Epithelial cell of proximal tubule (primary cell): ENCODE measurements around the gene OPN3. TPM values are rescaled to one million over a fixed set of nuclear protein-coding genes. Genes with fewer than 3 reads are reported as not detected.

ENCODE experiments used
- DNase-seq: peaks from one replicate; pipeline ENCODE4 v3.0.0-alpha.2; 2011; ENCODE audit warnings: low read depth
- H3K4me3 ChIP-seq: 2 replicates; pipeline ENCODE4 v1.5.1; 2011; ENCODE audit warnings: low read depth, mild to moderate bottlenecking, low read length
- total RNA-seq: library from RNA; depleted of rRNA; stranded (reverse); fragments of >200 nt; gene quantifications from 2 replicates; pipeline ENCODE4 v1.2.3, GENCODE V29; 2015
- TF ChIP-seq, protein P1 (sequence below): conservative IDR thresholded peaks from 2 replicates; pipeline ENCODE4 v1.5.1; 2012; ENCODE audit warnings: low read depth, mild to moderate bottlenecking, low read length

Gene OPN3
- total RNA-seq, 1 donor from 2014 or later, result 66.2 TPM

DNA sequence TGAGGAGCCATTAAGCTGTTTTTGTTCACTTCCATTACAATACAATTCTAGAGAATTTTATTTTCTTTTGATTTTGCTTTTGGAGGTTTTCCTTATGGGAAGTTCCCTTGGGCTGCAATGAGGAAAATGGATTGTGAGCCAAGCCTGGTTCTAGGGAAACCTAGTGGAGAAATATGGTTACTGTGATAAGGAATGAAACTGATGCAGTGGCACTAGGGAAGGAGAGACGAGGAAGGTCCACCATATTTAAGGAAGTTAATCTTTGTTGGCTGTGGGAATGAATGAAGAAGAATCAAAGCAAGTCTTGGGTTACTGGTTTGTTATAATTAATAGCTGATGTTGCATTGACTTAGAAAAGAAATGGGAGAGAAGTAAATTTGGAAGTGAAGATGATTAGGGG lies 28.4 kb downstream of the OPN3 start:
- TF ChIP-seq, protein P1, sequence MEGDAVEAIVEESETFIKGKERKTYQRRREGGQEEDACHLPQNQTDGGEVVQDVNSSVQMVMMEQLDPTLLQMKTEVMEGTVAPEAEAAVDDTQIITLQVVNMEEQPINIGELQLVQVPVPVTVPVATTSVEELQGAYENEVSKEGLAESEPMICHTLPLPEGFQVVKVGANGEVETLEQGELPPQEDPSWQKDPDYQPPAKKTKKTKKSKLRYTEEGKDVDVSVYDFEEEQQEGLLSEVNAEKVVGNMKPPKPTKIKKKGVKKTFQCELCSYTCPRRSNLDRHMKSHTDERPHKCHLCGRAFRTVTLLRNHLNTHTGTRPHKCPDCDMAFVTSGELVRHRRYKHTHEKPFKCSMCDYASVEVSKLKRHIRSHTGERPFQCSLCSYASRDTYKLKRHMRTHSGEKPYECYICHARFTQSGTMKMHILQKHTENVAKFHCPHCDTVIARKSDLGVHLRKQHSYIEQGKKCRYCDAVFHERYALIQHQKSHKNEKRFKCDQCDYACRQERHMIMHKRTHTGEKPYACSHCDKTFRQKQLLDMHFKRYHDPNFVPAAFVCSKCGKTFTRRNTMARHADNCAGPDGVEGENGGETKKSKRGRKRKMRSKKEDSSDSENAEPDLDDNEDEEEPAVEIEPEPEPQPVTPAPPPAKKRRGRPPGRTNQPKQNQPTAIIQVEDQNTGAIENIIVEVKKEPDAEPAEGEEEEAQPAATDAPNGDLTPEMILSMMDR, result no peak
- DNase-seq, result no peak
- H3K4me3 ChIP-seq, result no peak overlapping the region

DNA sequence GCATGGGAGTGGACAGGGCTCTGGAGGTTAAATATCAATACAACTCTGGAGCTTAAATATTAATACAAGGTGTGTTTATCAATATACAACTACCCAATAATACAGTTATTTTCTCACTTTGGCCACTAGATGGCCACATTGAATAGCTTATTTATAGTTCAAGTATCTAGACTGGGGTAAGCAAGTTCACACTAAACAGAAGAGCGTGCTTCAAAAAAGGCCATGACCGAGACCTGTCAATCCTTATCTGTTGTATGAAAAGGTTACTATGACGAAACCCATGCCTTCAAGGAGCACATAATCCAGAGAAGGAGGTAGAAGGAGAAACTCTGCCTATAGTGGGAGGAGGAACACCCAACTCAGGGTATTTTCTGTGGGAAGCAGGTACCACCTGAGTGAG lies 29.1 kb downstream of the OPN3 start:
- H3K4me3 ChIP-seq, result no peak overlapping the region
- TF ChIP-seq, protein P1, result peak; percentile 65
- DNase-seq, result no peak

DNA sequence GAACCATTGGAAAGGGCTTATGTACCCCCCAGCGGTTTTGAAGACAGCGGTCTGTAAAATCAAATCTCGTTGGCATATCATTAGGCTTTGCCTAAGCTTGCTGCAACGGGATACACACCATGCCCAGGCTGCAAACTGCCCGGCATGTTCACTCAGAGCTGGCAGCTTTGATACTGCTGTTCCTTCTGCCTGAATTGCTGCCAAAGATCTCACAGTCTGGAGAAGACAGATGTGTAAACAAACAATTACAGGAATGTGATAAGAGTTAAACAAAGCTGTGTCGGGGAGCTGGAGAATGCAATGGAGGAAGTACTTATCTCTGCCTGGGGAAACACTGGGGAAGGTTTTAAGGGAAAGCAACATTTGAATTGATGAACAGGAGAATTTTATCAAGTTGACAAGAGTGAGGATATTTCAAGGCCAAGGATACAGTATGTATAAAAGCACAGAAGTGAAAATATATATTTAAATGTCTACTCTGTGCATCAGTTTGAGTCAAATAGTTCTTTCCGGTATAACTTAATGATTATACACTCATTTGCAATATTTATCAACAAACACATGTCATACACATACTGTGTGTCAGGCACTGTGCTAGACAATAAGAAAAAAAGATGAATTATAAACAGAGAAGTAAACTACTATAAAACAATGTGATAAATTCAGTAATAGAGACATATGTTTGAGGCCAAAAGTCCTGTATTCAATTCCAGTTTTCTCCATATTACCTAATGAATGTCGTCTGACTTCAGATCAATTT lies 29.9 kb downstream of the OPN3 start:
- DNase-seq, result no peak
- TF ChIP-seq, protein P1, result no peak
- H3K4me3 ChIP-seq, result no peak overlapping the region

DNA sequence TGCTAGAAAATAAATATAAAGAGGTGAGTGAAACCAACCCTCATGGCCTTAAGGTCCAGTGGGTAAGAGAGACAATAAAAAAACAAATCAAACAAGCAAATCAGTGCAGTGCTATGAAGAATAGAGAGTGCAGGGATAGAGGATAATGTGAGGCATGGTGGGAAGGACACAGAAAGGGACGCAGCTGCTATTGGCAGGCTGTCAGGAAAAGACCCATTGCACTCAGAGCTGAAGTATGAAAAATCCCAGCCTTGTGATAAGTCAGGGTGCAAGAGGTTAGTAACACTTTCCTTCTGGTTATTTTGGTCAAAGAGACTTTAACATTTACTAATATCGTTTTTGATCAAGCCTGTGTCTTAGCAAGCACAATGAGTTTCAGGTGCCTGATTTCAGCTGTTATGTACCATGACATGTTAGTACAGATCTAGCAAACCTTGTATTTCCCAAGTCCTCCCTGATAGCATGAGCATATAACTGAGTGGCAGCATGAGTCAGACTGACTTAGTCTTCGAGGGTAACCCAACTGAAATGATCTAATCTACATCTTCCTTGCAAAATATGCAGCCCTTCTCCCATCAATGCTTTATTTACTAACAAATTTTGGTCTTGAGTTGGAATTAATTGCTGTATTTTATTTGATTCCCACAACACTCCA lies 31.7 kb downstream of the OPN3 start:
- TF ChIP-seq, protein P1, result no peak
- no peak overlapping the region for H3K4me3 ChIP-seq
- DNase-seq, result no peak

DNA sequence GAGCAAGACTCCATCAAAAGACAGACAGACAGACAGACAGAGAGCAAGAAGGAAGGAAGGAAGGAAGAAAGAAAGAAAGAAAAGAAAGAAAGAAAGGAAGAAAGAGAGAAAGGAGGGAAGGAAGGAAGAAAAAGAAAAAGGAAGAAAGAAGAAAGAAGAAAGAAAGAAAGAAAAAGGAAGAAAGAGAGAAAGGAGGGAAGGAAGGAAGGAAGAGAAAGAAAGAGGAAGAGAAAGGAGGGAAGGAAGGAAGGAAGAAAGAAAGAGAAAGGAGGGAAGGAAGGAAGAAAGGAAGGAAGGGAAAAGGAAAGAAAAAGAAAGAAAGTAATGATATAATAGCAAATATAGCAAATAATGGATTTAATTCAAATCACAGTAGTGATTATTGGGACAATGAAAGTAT lies 32.7 kb downstream of the OPN3 start:
- DNase-seq, result no peak
- TF ChIP-seq, protein P1, result no peak

DNA sequence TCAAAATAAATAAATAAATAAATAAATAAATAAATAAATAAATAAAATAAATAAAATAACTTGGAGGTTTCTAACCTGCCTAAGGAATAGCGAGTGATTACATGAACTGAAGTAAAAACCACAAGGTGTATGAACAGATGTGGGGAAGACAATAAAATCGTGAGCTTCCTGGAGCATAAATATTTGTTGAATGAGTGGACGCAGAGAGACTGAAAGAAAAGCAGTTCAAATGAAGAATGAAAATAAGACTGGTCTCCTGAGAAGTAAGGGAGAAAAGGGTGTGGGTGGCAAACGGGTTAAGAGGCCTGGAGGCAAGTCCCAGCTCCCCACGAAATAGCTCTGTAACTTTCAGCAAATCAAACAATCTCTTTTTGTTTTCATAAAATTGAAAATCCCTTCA lies 33.6 kb downstream of the OPN3 start:
- DNase-seq, result no peak
- TF ChIP-seq, protein P1, result no peak
- H3K4me3 ChIP-seq, result no peak overlapping the region

More for the DNA sequence above, 32.7 kb downstream of the OPN3 start:
- H3K4me3 ChIP-seq, result no peak overlapping the region
